ENCODE measurements around the gene LSM14A.

LSM14A gene

DNA sequence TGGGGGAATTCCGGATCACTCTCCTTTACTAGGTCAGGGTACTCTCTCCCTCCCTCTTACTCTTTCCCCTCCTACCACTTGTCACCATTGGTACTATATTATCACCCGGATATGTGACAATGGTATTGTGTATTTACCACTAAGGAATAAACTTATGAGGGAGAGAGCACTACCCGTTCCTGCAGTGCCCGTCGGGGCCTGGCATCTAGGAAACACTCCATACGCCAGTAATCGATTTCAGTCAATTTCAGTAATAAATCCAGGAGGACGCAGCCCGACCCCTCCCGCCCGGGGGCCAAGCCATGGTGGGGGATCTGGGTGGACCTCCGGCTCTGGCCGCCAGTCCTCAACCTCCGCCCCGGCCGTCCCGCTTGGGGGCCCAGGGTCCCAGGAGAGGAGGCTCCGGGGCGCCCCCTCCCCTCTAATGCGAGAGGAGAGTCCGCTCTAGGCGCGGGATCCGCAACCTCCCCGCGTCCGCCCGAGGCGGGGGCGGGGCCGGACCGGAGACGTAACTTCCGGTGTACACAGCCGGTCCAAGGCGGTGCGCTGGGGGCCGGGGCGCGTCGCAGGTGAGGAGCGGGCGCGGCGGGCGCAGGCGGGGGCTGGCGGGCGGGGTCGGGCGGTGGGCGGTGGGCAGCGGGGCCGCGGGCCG, 81.9 kb downstream of the LSM14A start, which contains the start of gene GARRE1 (continued):
- TF ChIP-seq ZNF202 (tag by site-specific recombination; IDR thresholded peaks at IDR 0.05; ENCODE audit: borderline replicate concordance) = no peak
- peak; percentile 64 for TF ChIP-seq EGR2 (tag by site-specific recombination; IDR thresholded peaks at IDR 0.05; ENCODE audit: low read depth)
- peak; percentile 97 for TF ChIP-seq KLF1 (tag by site-specific recombination; IDR thresholded peaks at IDR 0.05)
- no peak for TF ChIP-seq ZNF138 (tag by site-specific recombination; IDR thresholded peaks at IDR 0.05; ENCODE audit: borderline replicate concordance)
- TF ChIP-seq YY2 (tag by site-specific recombination; IDR thresholded peaks at IDR 0.05) = peak; percentile 9; the same call in 1 of the 2 replicates
- no peak for TF ChIP-seq ZNF677 (tag by site-specific recombination; IDR thresholded peaks at IDR 0.05)
- no peak for TF ChIP-seq ZNF292 (tag by site-specific recombination; IDR thresholded peaks at IDR 0.05; ENCODE audit: borderline replicate concordance, low read depth)
- peak; percentile 40; the same call in 1 of the 2 replicates for TF ChIP-seq INSM2 (tag by site-specific recombination; IDR thresholded peaks at IDR 0.05)
- TF ChIP-seq, protein P1, sequence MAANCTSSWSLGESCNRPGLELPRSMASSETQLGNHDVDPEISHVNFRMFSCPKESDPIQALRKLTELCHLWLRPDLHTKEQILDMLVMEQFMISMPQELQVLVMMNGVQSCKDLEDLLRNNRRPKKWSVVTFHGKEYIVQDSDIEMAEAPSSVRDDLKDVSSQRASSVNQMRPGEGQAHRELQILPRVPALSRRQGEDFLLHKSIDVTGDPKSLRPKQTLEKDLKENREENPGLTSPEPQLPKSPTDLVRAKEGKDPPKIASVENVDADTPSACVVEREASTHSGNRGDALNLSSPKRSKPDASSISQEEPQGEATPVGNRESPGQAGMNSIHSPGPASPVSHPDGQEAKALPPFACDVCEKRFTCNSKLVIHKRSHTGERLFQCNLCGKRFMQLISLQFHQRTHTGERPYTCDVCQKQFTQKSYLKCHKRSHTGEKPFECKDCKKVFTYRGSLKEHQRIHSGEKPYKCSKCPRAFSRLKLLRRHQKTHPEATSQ (tag by site-specific recombination; IDR thresholded peaks at IDR 0.05) = peak; percentile 92
- TF ChIP-seq WT1 (tag by site-specific recombination; IDR thresholded peaks at IDR 0.05) = peak; percentile 71
- TF ChIP-seq KLF8 (tag by site-specific recombination; IDR thresholded peaks at IDR 0.05) = peak; percentile 99
- TF ChIP-seq, protein P2, sequence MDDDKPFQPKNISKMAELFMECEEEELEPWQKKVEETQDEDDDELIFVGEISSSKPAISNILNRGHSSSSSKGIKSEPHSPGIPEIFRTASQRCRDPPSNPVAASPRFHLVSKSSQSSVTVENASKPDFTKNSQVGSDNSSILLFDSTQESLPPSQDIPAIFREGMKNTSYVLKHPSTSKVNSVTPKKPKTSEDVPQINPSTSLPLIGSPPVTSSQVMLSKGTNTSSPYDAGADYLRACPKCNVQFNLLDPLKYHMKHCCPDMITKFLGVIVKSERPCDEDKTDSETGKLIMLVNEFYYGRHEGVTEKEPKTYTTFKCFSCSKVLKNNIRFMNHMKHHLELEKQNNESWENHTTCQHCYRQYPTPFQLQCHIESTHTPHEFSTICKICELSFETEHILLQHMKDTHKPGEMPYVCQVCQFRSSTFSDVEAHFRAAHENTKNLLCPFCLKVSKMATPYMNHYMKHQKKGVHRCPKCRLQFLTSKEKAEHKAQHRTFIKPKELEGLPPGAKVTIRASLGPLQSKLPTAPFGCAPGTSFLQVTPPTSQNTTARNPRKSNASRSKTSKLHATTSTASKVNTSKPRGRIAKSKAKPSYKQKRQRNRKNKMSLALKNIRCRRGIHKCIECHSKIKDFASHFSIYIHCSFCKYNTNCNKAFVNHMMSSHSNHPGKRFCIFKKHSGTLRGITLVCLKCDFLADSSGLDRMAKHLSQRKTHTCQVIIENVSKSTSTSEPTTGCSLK (tag by site-specific recombination; IDR thresholded peaks at IDR 0.05) = no peak
- TF ChIP-seq ZFP37 (tag by site-specific recombination; IDR thresholded peaks at IDR 0.05) = peak; percentile 83; the same call in 1 of the 2 replicates
- TF ChIP-seq ZNF660 (tag by site-specific recombination; IDR thresholded peaks at IDR 0.05) = no peak; the same call in 1 of the 2 replicates
- TF ChIP-seq ZFP41 (tag by site-specific recombination; IDR thresholded peaks at IDR 0.05; ENCODE audit: borderline replicate concordance) = no peak
- TF ChIP-seq ZEB2 (tag by site-specific recombination; IDR thresholded peaks at IDR 0.05) = peak; percentile 96
- no peak for TF ChIP-seq ZNF274 (IDR thresholded peaks at IDR 0.05; ENCODE audit: low read length)
- no peak for TF ChIP-seq ZNF274 (tag by site-specific recombination; IDR thresholded peaks at IDR 0.05; ENCODE audit: borderline replicate concordance)
- no peak for TF ChIP-seq MEIS1 (CRISPR knock-in tag; IDR thresholded peaks at IDR 0.05; ENCODE audit: borderline replicate concordance)
- TF ChIP-seq KLF9 (tag by site-specific recombination; IDR thresholded peaks at IDR 0.05; ENCODE audit: low read depth) = peak; percentile 99
- peak; percentile 96 for TF ChIP-seq ZNF335 (tag by site-specific recombination; conservative IDR thresholded peaks at IDR 0.05)
- no peak for TF ChIP-seq ZNF558 (tag by site-specific recombination; IDR thresholded peaks at IDR 0.05)
- TF ChIP-seq ZIC2 (tag by site-specific recombination; IDR thresholded peaks at IDR 0.05) = peak; percentile 49
- no peak for TF ChIP-seq SCRT1 (tag by site-specific recombination; IDR thresholded peaks at IDR 0.05; ENCODE audit: borderline replicate concordance)
- TF ChIP-seq GLI2 (tag by site-specific recombination; IDR thresholded peaks at IDR 0.05; ENCODE audit: borderline replicate concordance, low read depth) = no peak
- no peak for TF ChIP-seq ZNF155 (tag by site-specific recombination; IDR thresholded peaks at IDR 0.05)
- peak; percentile 66; the same call in 1 of the 2 replicates for TF ChIP-seq GFI1B (tag by site-specific recombination; IDR thresholded peaks at IDR 0.05)
- peak; percentile 95 for TF ChIP-seq ZNF600 (tag by site-specific recombination; IDR thresholded peaks at IDR 0.05)
- TF ChIP-seq, protein P3, sequence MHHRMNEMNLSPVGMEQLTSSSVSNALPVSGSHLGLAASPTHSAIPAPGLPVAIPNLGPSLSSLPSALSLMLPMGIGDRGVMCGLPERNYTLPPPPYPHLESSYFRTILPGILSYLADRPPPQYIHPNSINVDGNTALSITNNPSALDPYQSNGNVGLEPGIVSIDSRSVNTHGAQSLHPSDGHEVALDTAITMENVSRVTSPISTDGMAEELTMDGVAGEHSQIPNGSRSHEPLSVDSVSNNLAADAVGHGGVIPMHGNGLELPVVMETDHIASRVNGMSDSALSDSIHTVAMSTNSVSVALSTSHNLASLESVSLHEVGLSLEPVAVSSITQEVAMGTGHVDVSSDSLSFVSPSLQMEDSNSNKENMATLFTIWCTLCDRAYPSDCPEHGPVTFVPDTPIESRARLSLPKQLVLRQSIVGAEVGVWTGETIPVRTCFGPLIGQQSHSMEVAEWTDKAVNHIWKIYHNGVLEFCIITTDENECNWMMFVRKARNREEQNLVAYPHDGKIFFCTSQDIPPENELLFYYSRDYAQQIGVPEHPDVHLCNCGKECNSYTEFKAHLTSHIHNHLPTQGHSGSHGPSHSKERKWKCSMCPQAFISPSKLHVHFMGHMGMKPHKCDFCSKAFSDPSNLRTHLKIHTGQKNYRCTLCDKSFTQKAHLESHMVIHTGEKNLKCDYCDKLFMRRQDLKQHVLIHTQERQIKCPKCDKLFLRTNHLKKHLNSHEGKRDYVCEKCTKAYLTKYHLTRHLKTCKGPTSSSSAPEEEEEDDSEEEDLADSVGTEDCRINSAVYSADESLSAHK (tag by site-specific recombination; IDR thresholded peaks at IDR 0.05) = peak; percentile 60
- TF ChIP-seq ZSCAN30 (tag by site-specific recombination; IDR thresholded peaks at IDR 0.05) = peak; percentile 95
- TF ChIP-seq GLIS2 (tag by site-specific recombination; IDR thresholded peaks at IDR 0.05) = peak; percentile 94
- no peak; the same call in 1 of the 2 replicates for TF ChIP-seq ZNF10 (tag by site-specific recombination; IDR thresholded peaks at IDR 0.05)
- TF ChIP-seq MYNN (tag by site-specific recombination; IDR thresholded peaks at IDR 0.05; ENCODE audit: borderline replicate concordance) = no peak
- TF ChIP-seq ZNF366 (tag by site-specific recombination; conservative IDR thresholded peaks at IDR 0.05) = 0 out of 2 replicates have a peak, but pooled peaks have one; percentile 38
